PC-3 (cell line): ENCODE data around the gene FOXL3.
"Not testable (repeated sequence)": the region's sequence is repeated elsewhere in the genome, so short reads cannot be mapped to it uniquely, and the experiment has no call there.

Source experiments
- EZH2 ChIP-seq: fragments of 300-600 bp; sonication (generic); IDR thresholded peaks from one replicate; pipeline ENCODE4 v1.6.1; 2017; ENCODE audit warnings: antibody characterized with exemption, mild to moderate bottlenecking, low read length; ENCODE audit not compliant: unreplicated experiment
- EZH2phosphoT487 ChIP-seq: fragments of 300-600 bp; sonication (generic); IDR thresholded peaks from 2 replicates; pipeline ENCODE4 v1.6.1; 2018; ENCODE audit warnings: mild to moderate bottlenecking, antibody characterized with exemption, low read length, borderline replicate concordance
- TF ChIP-seq, protein P1 (sequence below): fragments of 300-600 bp; sonication (generic); conservative IDR thresholded peaks from 2 replicates; pipeline ENCODE4 v1.5.1; 2017; ENCODE audit warnings: antibody characterized with exemption, low read depth, mild to moderate bottlenecking, low read length

DNA sequence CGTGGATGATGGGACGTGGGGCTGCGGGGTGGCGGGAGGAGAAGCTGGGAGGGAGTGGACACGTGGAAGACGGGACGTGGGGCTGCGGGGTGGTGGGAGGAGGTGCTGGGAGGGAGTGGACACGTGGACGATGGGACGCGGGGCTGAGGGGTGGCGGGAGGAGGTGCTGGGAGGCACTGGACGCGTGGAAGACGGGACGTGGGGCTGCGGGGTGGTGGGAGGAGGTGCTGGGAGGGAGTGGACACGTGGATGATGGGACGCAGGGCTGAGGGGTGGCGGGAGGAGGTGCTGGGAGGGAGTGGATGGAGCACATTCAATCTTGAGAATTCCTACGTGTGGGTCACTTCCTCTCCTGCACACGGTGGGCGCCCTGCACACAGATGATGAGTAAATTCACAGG is 7.2 kb downstream of the FOXL3 start:
- TF ChIP-seq, protein P1, sequence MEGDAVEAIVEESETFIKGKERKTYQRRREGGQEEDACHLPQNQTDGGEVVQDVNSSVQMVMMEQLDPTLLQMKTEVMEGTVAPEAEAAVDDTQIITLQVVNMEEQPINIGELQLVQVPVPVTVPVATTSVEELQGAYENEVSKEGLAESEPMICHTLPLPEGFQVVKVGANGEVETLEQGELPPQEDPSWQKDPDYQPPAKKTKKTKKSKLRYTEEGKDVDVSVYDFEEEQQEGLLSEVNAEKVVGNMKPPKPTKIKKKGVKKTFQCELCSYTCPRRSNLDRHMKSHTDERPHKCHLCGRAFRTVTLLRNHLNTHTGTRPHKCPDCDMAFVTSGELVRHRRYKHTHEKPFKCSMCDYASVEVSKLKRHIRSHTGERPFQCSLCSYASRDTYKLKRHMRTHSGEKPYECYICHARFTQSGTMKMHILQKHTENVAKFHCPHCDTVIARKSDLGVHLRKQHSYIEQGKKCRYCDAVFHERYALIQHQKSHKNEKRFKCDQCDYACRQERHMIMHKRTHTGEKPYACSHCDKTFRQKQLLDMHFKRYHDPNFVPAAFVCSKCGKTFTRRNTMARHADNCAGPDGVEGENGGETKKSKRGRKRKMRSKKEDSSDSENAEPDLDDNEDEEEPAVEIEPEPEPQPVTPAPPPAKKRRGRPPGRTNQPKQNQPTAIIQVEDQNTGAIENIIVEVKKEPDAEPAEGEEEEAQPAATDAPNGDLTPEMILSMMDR = not testable (repeated sequence)
- not testable (repeated sequence) for TF ChIP-seq EZH2phosphoT487, EZH2
